PC-9 (cell line): Measurements from ENCODE around the gene CNTN6. TPM values are rescaled to one million over a fixed set of nuclear protein-coding genes. Genes with fewer than 3 reads are reported as not detected.

ENCODE experiments used
- BruUV-seq: library from RNA; stranded (reverse); fragments of 400-500 nt; replicated peaks from 2 replicates; lab custom pipeline; 2021; lab: Mats Ljungman, UMichigan
- CTCF ChIA-PET: fragments of 300-600 bp; sonication (Branson Sonifier 250); formaldehyde crosslinking; loops from one replicate; lab custom pipeline; 2022; ENCODE audit warnings: antibody characterized with exemption; lab: Charles Lee
- POLR2A ChIA-PET: fragments of 300-600 bp; sonication (Branson Sonifier 250); formaldehyde crosslinking; loops from one replicate; lab custom pipeline; 2022; ENCODE audit warnings: antibody characterized with exemption; ENCODE audit not compliant: unreplicated experiment; lab: Charles Lee
- DNase-seq, 2 experiments: peaks; one replicate each; pipeline versions ENCODE4 v3.0.0 to v3.0.0-alpha.2; 2015 to 2022; ENCODE audit warnings: mixed read lengths in 1 of 2
- H2AFZ ChIP-seq: fragments of 200-600 bp; sonication (generic); 2 replicates; pipeline ENCODE4 v1.8.1; 2017; ENCODE audit warnings: antibody characterized with exemption
- H3F3A ChIP-seq: fragments of 200-600 bp; sonication (generic); 2 replicates; pipeline ENCODE4 v1.8.1; 2017; ENCODE audit warnings: antibody characterized with exemption, mild to moderate bottlenecking, low read depth; ENCODE audit not compliant: insufficient read depth
- H3K27ac ChIP-seq: fragments of 200-600 bp; sonication (generic); 2 replicates; pipeline ENCODE4 v1.6.1; 2016; ENCODE audit warnings: mixed run types
- H3K27me3 ChIP-seq: fragments of 200-600 bp; sonication (generic); 2 replicates; pipeline ENCODE4 v1.6.1; 2016; ENCODE audit warnings: low read depth, mixed run types; ENCODE audit not compliant: insufficient read depth
- H3K36me3 ChIP-seq: fragments of 200-600 bp; sonication (generic); 2 replicates; pipeline ENCODE4 v1.6.1; 2016; ENCODE audit warnings: low read depth, mixed run types
- H3K4me1 ChIP-seq: fragments of 200-600 bp; sonication (generic); replicated peaks from 2 replicates; pipeline ENCODE4 v1.6.1; 2016; ENCODE audit warnings: mixed run types; ENCODE audit not compliant: insufficient read depth
- H3K4me2 ChIP-seq: fragments of 200-600 bp; sonication (generic); 2 replicates; pipeline ENCODE4 v1.6.1; 2017; ENCODE audit warnings: mixed run types
- H3K4me3 ChIP-seq: fragments of 200-600 bp; sonication (generic); 2 replicates; pipeline ENCODE4 v1.6.1; 2016; ENCODE audit warnings: mixed run types
- H3K79me2 ChIP-seq: fragments of 200-600 bp; sonication (generic); 2 replicates; pipeline ENCODE4 v1.6.1; 2017; ENCODE audit warnings: low read depth, mixed run types
- H3K9me2 ChIP-seq: fragments of 200-600 bp; sonication (generic); 2 replicates; pipeline ENCODE4 v1.8.1; 2017; ENCODE audit warnings: mild to moderate bottlenecking; ENCODE audit not compliant: insufficient read depth
- H3K9me3 ChIP-seq: fragments of 200-600 bp; sonication (generic); 2 replicates; pipeline ENCODE4 v1.8.1; 2016; ENCODE audit warnings: low read depth; ENCODE audit not compliant: insufficient read depth
- H4K20me1 ChIP-seq: fragments of 200-600 bp; sonication (generic); 2 replicates; pipeline ENCODE4 v1.8.1; 2017; ENCODE audit not compliant: insufficient read depth
- CTCF ChIP-seq: fragments of 200-600 bp; sonication (generic); conservative IDR thresholded peaks from 2 replicates; pipeline ENCODE4 v1.6.1; 2017; ENCODE audit warnings: mixed run types, antibody characterized with exemption, mild to moderate bottlenecking, moderate library complexity
- EZH2 ChIP-seq: fragments of 200-600 bp; sonication (generic); IDR thresholded peaks from 2 replicates; pipeline ENCODE4 v1.8.0; 2017; ENCODE audit warnings: antibody characterized with exemption, low read depth
- intact Hi-C: fragments of 100-400 bp; cut with micrococcal nuclease; formaldehyde crosslinking; loops from one replicate; pipeline ENCODE4 v1.10.0; 2022; ENCODE audit not compliant: unreplicated experiment
- total RNA-seq: library from RNA; stranded (reverse); gene quantifications from 2 replicates; pipeline ENCODE4 v1.2.3, GENCODE V29; 2021

CNTN6 gene
- total RNA-seq, 1 experiment from 2014 or later, result not detected

- Histone ChIP-seq H3K9me3 (no peaks in the 10 kb centered on the region), H3K4me3 (no peak overlapping the region), H3K79me2 (no peaks in the 10 kb centered on the region), H3K4me1 (no peaks in the 10 kb centered on the region), H2AFZ (no peak overlapping the region), H4K20me1 (no peaks in the 10 kb centered on the region), H3K27me3 (no peaks in the 10 kb centered on the region), H3K9me2 (no peaks in the 10 kb centered on the region), H3K4me2 (no peak overlapping the region), H3K27ac (no peak overlapping the region), H3K36me3 (no peaks in the 10 kb centered on the region), H3F3A (no peaks in the 10 kb centered on the region)
- DNase-seq, result no peak
- ChIA-PET CTCF (no interaction called here), POLR2A (no interaction called here)
- no TSS peak for BruUV-seq
- intact Hi-C loops, result no loop called here
- TF ChIP-seq EZH2, result no peak
- TF ChIP-seq CTCF, result no peak
Observed at GRCh38 chr3:1423566-1424089, 330.8 kb downstream of the CNTN6 start.

- Histone ChIP-seq H3F3A (no peaks in the 10 kb centered on the region), H3K36me3 (no peaks in the 10 kb centered on the region), H3K4me1 (no peaks in the 10 kb centered on the region), H3K4me3 (no peak overlapping the region), H3K79me2 (no peaks in the 10 kb centered on the region), H3K9me3 (no peaks in the 10 kb centered on the region), H3K4me2 (no peak overlapping the region), H3K27ac (no peak overlapping the region), H2AFZ (no peak overlapping the region), H3K27me3 (no peaks in the 10 kb centered on the region), H3K9me2 (no peaks in the 10 kb centered on the region), H4K20me1 (no peaks in the 10 kb centered on the region)
- intact Hi-C loops, result no loop called here
- DNase-seq, result no peak
- POLR2A ChIA-PET, result no interaction called here
- TF ChIP-seq EZH2, result no peak
- no peak; the same call in 1 of the 2 replicates for TF ChIP-seq CTCF
- no TSS peak for BruUV-seq
- CTCF ChIA-PET, result no interaction called here
Observed at GRCh38 chr3:1439395-1439794, 346.6 kb downstream of the CNTN6 start.

GRCh38 chr3:1442271-1442670 lies 349.4 kb downstream of the CNTN6 start:
- POLR2A ChIA-PET, result no interaction called here
- no peak for DNase-seq

More at GRCh38 chr3:1442271-1442670, 349.4 kb downstream of the CNTN6 start:
- intact Hi-C loops, result no loop called here
- no peaks in the 10 kb centered on the region for H3K79me2 ChIP-seq
- no peaks in the 10 kb centered on the region for H3K27me3 ChIP-seq
- H3K9me3 ChIP-seq, result no peaks in the 10 kb centered on the region
- H4K20me1 ChIP-seq, result no peaks in the 10 kb centered on the region
- TF ChIP-seq CTCF (no peak), EZH2 (no peak)
- no TSS peak for BruUV-seq
- CTCF ChIA-PET, result no interaction called here
- H3K4me3 ChIP-seq, result no peak overlapping the region
- H2AFZ ChIP-seq, result no peak overlapping the region
- no peaks in the 10 kb centered on the region for H3K4me1 ChIP-seq
- H3K27ac ChIP-seq, result no peak overlapping the region
- no peaks in the 10 kb centered on the region for H3K9me2 ChIP-seq
- no peaks in the 10 kb centered on the region for H3F3A ChIP-seq
- H3K36me3 ChIP-seq, result no peaks in the 10 kb centered on the region
- no peak overlapping the region for H3K4me2 ChIP-seq
